OCI-LY7 (cell line): ENCODE measurements around the gene ZNF136. TPM values are rescaled to one million over a fixed set of nuclear protein-coding genes. Genes with fewer than 3 reads are reported as not detected.

Experiments used
- BruUV-seq: library from RNA; stranded (reverse); fragments of 400-500 nt; replicated peaks from 2 replicates; lab custom pipeline; 2021; lab: Mats Ljungman, UMichigan
- CTCF ChIA-PET: fragments of 300-600 bp; sonication (Branson Sonifier 250); formaldehyde crosslinking; loops from one replicate; lab custom pipeline; 2022; ENCODE audit warnings: antibody characterized with exemption; ENCODE audit not compliant: unreplicated experiment; lab: Charles Lee
- POLR2A ChIA-PET: fragments of 300-600 bp; sonication (Branson Sonifier 250); formaldehyde crosslinking; loops from one replicate; lab custom pipeline; 2022; ENCODE audit warnings: antibody characterized with exemption; lab: Charles Lee
- DNase-seq: peaks from one replicate; pipeline ENCODE4 v3.0.0-alpha.2; 2015; ENCODE audit warnings: low spot score
- H2AFZ ChIP-seq: fragments of 200-600 bp; sonication (generic), shearing (Covaris generic); 2 replicates; pipeline ENCODE4 v1.6.1; 2014; ENCODE audit warnings: mild to moderate bottlenecking, antibody characterized with exemption, low read length, moderate library complexity
- H3K27ac ChIP-seq: fragments of 200-600 bp; sonication (generic); 2 replicates; pipeline ENCODE4 v1.5.1; 2014; ENCODE audit warnings: mixed run types, low read depth, mild to moderate bottlenecking, moderate library complexity, low read length, inconsistent platforms; ENCODE audit not compliant: poor library complexity, severe bottlenecking
- H3K36me3 ChIP-seq: fragments of 200-600 bp; sonication (generic); 2 replicates; pipeline ENCODE4 v1.6.1; 2014; ENCODE audit warnings: mild to moderate bottlenecking, antibody characterized with exemption, low read length, moderate library complexity, mixed read lengths; ENCODE audit not compliant: insufficient read depth
- H3K4me1 ChIP-seq: fragments of 200-600 bp; sonication (generic); 2 replicates; pipeline ENCODE4 v1.5.1; 2014; ENCODE audit warnings: mild to moderate bottlenecking, low read length; ENCODE audit not compliant: insufficient read depth, poor library complexity, severe bottlenecking
- H3K4me2 ChIP-seq: fragments of 200-600 bp; sonication (generic); 2 replicates; pipeline ENCODE4 v1.6.1; 2014; ENCODE audit warnings: mild to moderate bottlenecking, low read length
- H3K4me3 ChIP-seq: fragments of 200-600 bp; sonication (generic); 2 replicates; pipeline ENCODE4 v1.5.1; 2014; ENCODE audit warnings: mild to moderate bottlenecking, low read depth, low read length; ENCODE audit not compliant: poor library complexity, severe bottlenecking
- H3K79me2 ChIP-seq: fragments of 200-600 bp; sonication (generic); 2 replicates; pipeline ENCODE4 v1.6.1; 2016; ENCODE audit warnings: low read depth, mild to moderate bottlenecking, low read length, moderate library complexity, mixed read lengths; ENCODE audit not compliant: insufficient read depth
- H3K9me2 ChIP-seq: fragments of 200-600 bp; sonication (generic); 2 replicates; pipeline ENCODE4 v1.6.1; 2016; ENCODE audit warnings: mild to moderate bottlenecking, low read length, mixed read lengths; ENCODE audit not compliant: insufficient read depth
- H3K9me3 ChIP-seq: fragments of 200-600 bp; sonication (generic); 2 replicates; pipeline ENCODE4 v1.6.1; 2014; ENCODE audit warnings: mild to moderate bottlenecking, mixed run types, low read length, mixed read lengths
- H4K20me1 ChIP-seq: fragments of 200-600 bp; sonication (generic); 2 replicates; pipeline ENCODE4 v1.6.1; 2014; ENCODE audit warnings: mild to moderate bottlenecking, antibody characterized with exemption, low read length, moderate library complexity, mixed read lengths; ENCODE audit not compliant: insufficient read depth
- EZH2phosphoT487 ChIP-seq: fragments of 200-600 bp; sonication (generic); IDR thresholded peaks from 2 replicates; pipeline ENCODE4 v1.6.1; 2018; ENCODE audit warnings: low read depth, borderline replicate concordance, mild to moderate bottlenecking, mixed run types, antibody characterized with exemption, low read length, moderate library complexity, mixed read lengths
- intact Hi-C: fragments of 100-400 bp; cut with micrococcal nuclease; formaldehyde crosslinking; loops from one replicate; pipeline ENCODE4 v1.10.0; 2022; ENCODE audit not compliant: unreplicated experiment
- total RNA-seq, 2 experiments: library from RNA; depleted of rRNA in 1 of 2; stranded (reverse); fragments of >200 nt in 1 of 2; shearing (Covaris generic) in 1 of 2; gene quantifications; 2 replicates each; pipeline ENCODE4 v1.2.3, GENCODE V29; 2014 to 2022

The ZNF136 gene
- total RNA-seq, 2 experiments from 2014 or later = 12.5 to 12.7 TPM

GRCh38 chr19:12237143-12237839 lies 74.4 kb downstream of the ZNF136 start:
- Histone ChIP-seq H3K27ac (no peak overlapping the region), H3K79me2 (no peaks in the 10 kb centered on the region), H3K36me3 (no peaks in the 10 kb centered on the region; the same call in 1 of the 2 replicates), H3K4me2 (no peak overlapping the region), H2AFZ (no peak overlapping the region), H4K20me1 (no peaks in the 10 kb centered on the region), H3K9me2 (no peaks in the 10 kb centered on the region), H3K4me3 (no peak overlapping the region), H3K9me3 (no peaks in the 10 kb centered on the region), H3K4me1 (no peaks in the 10 kb centered on the region)
- CTCF ChIA-PET = no interaction called here
- TF ChIP-seq EZH2phosphoT487 = no peak
- POLR2A ChIA-PET = interaction anchor here (0.6 kb wide), 1 partner anchor 53 kb away, joined by 3 read pairs; no protein-coding TSS in a partner anchor
- no peak for DNase-seq
- intact Hi-C loops = no loop called here
- BruUV-seq = no TSS peak

Other genes with a start within 250 kb of the ZNF136 start
- gene ZNF700, start 238.0 kb upstream of the ZNF136 start, total RNA-seq (2014; rRNA removed; shearing (Covaris generic)) = 18.2 and 20.4 TPM in 2 replicates
- 28.2 and 28.4 TPM in 2 replicates for gene ZNF700, start 238.0 kb upstream of the ZNF136 start, total RNA-seq (2022)
- 2.7 and 2.8 TPM in 2 replicates for gene ZNF763, start 198.1 kb upstream of the ZNF136 start, total RNA-seq (2014; rRNA removed; shearing (Covaris generic))
- 6.2 and 7.7 TPM in 2 replicates for gene ZNF763, start 198.1 kb upstream of the ZNF136 start, total RNA-seq (2022)
- gene ZNF433, start 127.4 kb upstream of the ZNF136 start, total RNA-seq (2014; rRNA removed; shearing (Covaris generic)) = 1.6 and 1.9 TPM in 2 replicates
- 0.76 and 0.89 TPM in 2 replicates for gene ZNF433, start 127.4 kb upstream of the ZNF136 start, total RNA-seq (2022)
- gene ZNF878, start 110.1 kb upstream of the ZNF136 start, total RNA-seq (2014; rRNA removed; shearing (Covaris generic)) = 0.72 and 1.0 TPM in 2 replicates
- 1.0 and 1.5 TPM in 2 replicates for gene ZNF878, start 110.1 kb upstream of the ZNF136 start, total RNA-seq (2022)
- 5.8 and 6.7 TPM in 2 replicates for gene ZNF844, start 98.4 kb upstream of the ZNF136 start, total RNA-seq (2014; rRNA removed; shearing (Covaris generic))
- 7.7 and 9.3 TPM in 2 replicates for gene ZNF844, start 98.4 kb upstream of the ZNF136 start, total RNA-seq (2022)
- gene ZNF20, start 22.7 kb upstream of the ZNF136 start, total RNA-seq (2014; rRNA removed; shearing (Covaris generic)) = 6.1 and 8.9 TPM in 2 replicates
- gene ZNF20, start 22.7 kb upstream of the ZNF136 start, total RNA-seq (2022) = 7.1 and 10.0 TPM in 2 replicates
- 7.3 and 7.8 TPM in 2 replicates for gene ZNF625, start 6.4 kb upstream of the ZNF136 start, total RNA-seq (2014; rRNA removed; shearing (Covaris generic))
- gene ZNF625, start 6.4 kb upstream of the ZNF136 start, total RNA-seq (2022) = 9.2 and 10.0 TPM in 2 replicates
- 4.1 and 4.6 TPM in 2 replicates for gene ZNF44, start 131.8 kb downstream of the ZNF136 start, total RNA-seq (2014; rRNA removed; shearing (Covaris generic))
- gene ZNF44, start 131.8 kb downstream of the ZNF136 start, total RNA-seq (2022) = 10.6 and 12.5 TPM in 2 replicates
- 3.2 and 5.9 TPM in 2 replicates for gene ZNF563, start 170.5 kb downstream of the ZNF136 start, total RNA-seq (2014; rRNA removed; shearing (Covaris generic))
- 5.9 and 6.6 TPM in 2 replicates for gene ZNF563, start 170.5 kb downstream of the ZNF136 start, total RNA-seq (2022)
- 0.19 TPM in 1 of 2 replicates, not detected in the other for gene ZNF442, start 202.6 kb downstream of the ZNF136 start, total RNA-seq (2014; rRNA removed; shearing (Covaris generic))
- gene ZNF442, start 202.6 kb downstream of the ZNF136 start, total RNA-seq (2022) = 0.76 and 0.77 TPM in 2 replicates
- gene ZNF799, start 238.2 kb downstream of the ZNF136 start, total RNA-seq (2014; rRNA removed; shearing (Covaris generic)) = 3.8 and 6.2 TPM in 2 replicates
- gene ZNF799, start 238.2 kb downstream of the ZNF136 start, total RNA-seq (2022) = 7.8 and 8.1 TPM in 2 replicates